A549 (cell line): ENCODE data around the gene LRFN2. TPM values are rescaled to one million over a fixed set of nuclear protein-coding genes. Genes with fewer than 3 reads are reported as not detected.

Experiments
- ATAC-seq, 2 experiments: fragments of 200-7000 bp in 1 of 2; fragments of >200 bp in 1 of 2; cut with Nextera tagmentation in 1 of 2; cut with Tn5 transposase in 1 of 2; 3 replicates each; pipeline versions ENCODE4 v1.8.0 to v1.9.1; 2018 to 2020; ENCODE audit warnings: mild to moderate bottlenecking in 1 of 2, moderate library complexity in 1 of 2
- CTCF ChIA-PET: fragments of 300-600 bp; sonication (Branson Sonifier 250); formaldehyde crosslinking; extraction: SDS; loops from one replicate; lab custom pipeline; 2021; ENCODE audit warnings: antibody characterized with exemption, inconsistent platforms; lab: Yijun Ruan, JAX
- POLR2A ChIA-PET: fragments of 350-600 bp; formaldehyde crosslinking; extraction: SDS; loops from one replicate; lab custom pipeline; 2021; ENCODE audit warnings: antibody characterized with exemption, inconsistent platforms; lab: Yijun Ruan, JAX
- DNase-seq, 2 experiments: peaks; one replicate each; pipeline versions ENCODE4 v3.0.0 to v3.0.0-alpha.2; 2011 to 2016; ENCODE audit warnings: low read depth in 1 of 2, low spot score in 1 of 2
- FAIRE-seq: peaks from 2 replicates; lab custom pipeline; 2011; peaks lifted over from hg19 to GRCh38; lab: Jason Lieb, UNC
- H3K27ac ChIP-seq, 2 experiments: fragments of >200 bp; sonication (Bioruptor Twin); formaldehyde crosslinking; 3 replicates each; pipeline ENCODE4 v1.5.1; 2016 to 2017
- H3K4me1 ChIP-seq: fragments of >200 bp; sonication (Bioruptor Twin); formaldehyde crosslinking; 3 replicates; pipeline ENCODE4 v1.6.1; 2016
- H3K4me2 ChIP-seq: fragments of >200 bp; sonication (Bioruptor Twin); formaldehyde crosslinking; 3 replicates; pipeline ENCODE4 v1.6.1; 2016
- H3K4me3 ChIP-seq: fragments of >200 bp; sonication (Bioruptor Twin); formaldehyde crosslinking; 3 replicates; pipeline ENCODE4 v1.5.1; 2016
- H3K9me3 ChIP-seq: fragments of >200 bp; sonication (Bioruptor Twin); formaldehyde crosslinking; 3 replicates; pipeline ENCODE4 v1.6.1; 2016
- BHLHE40 ChIP-seq: IDR thresholded peaks from 2 replicates; pipeline ENCODE4 v1.6.1; 2012; ENCODE audit warnings: low read depth, low read length, inconsistent platforms
- CBX8 ChIP-seq: fragments of 200-600 bp; sonication (generic); IDR thresholded peaks from 2 replicates; pipeline ENCODE4 v1.6.1; 2016
- CEBPB ChIP-seq, 2 experiments: fragments of >200 bp in 1 of 2; sonication (Bioruptor Twin) in 1 of 2; formaldehyde crosslinking in 1 of 2; IDR thresholded peaks; 2 replicates each; pipeline ENCODE4 v1.6.1; 2012 to 2016
- CHD2 ChIP-seq: fragments of 150-350 bp; IDR thresholded peaks from 2 replicates; pipeline ENCODE4 v1.6.1; 2014; ENCODE audit warnings: low read length; ENCODE audit not compliant: partially characterized antibody
- CTCF ChIP-seq: fragments of >200 bp; sonication (Bioruptor Twin); formaldehyde crosslinking; IDR thresholded peaks from 3 replicates; pipeline ENCODE4 v1.5.1; 2016
- EHMT2 ChIP-seq: fragments of 200-600 bp; sonication (generic); IDR thresholded peaks from 2 replicates; pipeline ENCODE4 v1.6.1; 2016; ENCODE audit warnings: antibody characterized with exemption, low read depth, mild to moderate bottlenecking, moderate library complexity
- ELK1 ChIP-seq: fragments of 150-350 bp; IDR thresholded peaks from 2 replicates; pipeline ENCODE4 v1.6.1; 2014; ENCODE audit warnings: low read depth, mild to moderate bottlenecking, low read length
- FOSB ChIP-seq: fragments of 250-450 bp; sonication (Bioruptor Pico); IDR thresholded peaks from 2 replicates; pipeline ENCODE4 v1.5.0; 2020; ENCODE audit warnings: mild to moderate bottlenecking, moderate library complexity
- FOSL2 ChIP-seq, 2 experiments: fragments of 450-650 bp in 1 of 2; fragments of >200 bp in 1 of 2; sonication (Bioruptor Twin) in 1 of 2; formaldehyde crosslinking; IDR thresholded peaks; 2 replicates each; pipeline versions ENCODE4 v1.5.0 to v1.6.1; 2016 to 2020; ENCODE audit warnings: mild to moderate bottlenecking in 1 of 2, moderate library complexity in 1 of 2
- FOXS1 ChIP-seq: fragments of 250-450 bp; sonication (Bioruptor Pico); IDR thresholded peaks from 2 replicates; pipeline ENCODE4 v1.5.0; 2020; ENCODE audit warnings: mild to moderate bottlenecking, moderate library complexity
- HEYL ChIP-seq: fragments of 250-450 bp; sonication (Bioruptor Pico); IDR thresholded peaks from 2 replicates; pipeline ENCODE4 v1.8.0; 2021; ENCODE audit warnings: mild to moderate bottlenecking, moderate library complexity
- HMGXB4 ChIP-seq: fragments of 250-450 bp; sonication (Bioruptor Pico); IDR thresholded peaks from 2 replicates; pipeline ENCODE4 v1.5.0; 2021; ENCODE audit warnings: mild to moderate bottlenecking, moderate library complexity, borderline replicate concordance
- KDM5A ChIP-seq: fragments of 200-600 bp; sonication (generic); IDR thresholded peaks from 2 replicates; pipeline ENCODE4 v1.6.1; 2016; ENCODE audit warnings: antibody characterized with exemption, mild to moderate bottlenecking
- MAFK ChIP-seq: fragments of 450-650 bp; IDR thresholded peaks from 2 replicates; pipeline ENCODE4 v1.6.1; 2014; ENCODE audit not compliant: partially characterized antibody
- NPAS2 ChIP-seq: fragments of 250-450 bp; sonication (Bioruptor Pico); IDR thresholded peaks from 2 replicates; pipeline ENCODE4 v1.8.0; 2022; ENCODE audit warnings: mild to moderate bottlenecking, moderate library complexity, borderline replicate concordance
- NR3C1 ChIP-seq: fragments of >200 bp; sonication (Bioruptor Twin); formaldehyde crosslinking; IDR thresholded peaks from 3 replicates; pipeline ENCODE4 v1.6.1; 2017
- REST ChIP-seq: fragments of 200-600 bp; sonication (generic); IDR thresholded peaks from 2 replicates; pipeline ENCODE4 v1.6.1; 2016; ENCODE audit warnings: antibody characterized with exemption, mild to moderate bottlenecking, moderate library complexity
- RNF2 ChIP-seq: fragments of 200-600 bp; sonication (generic); IDR thresholded peaks from 2 replicates; pipeline ENCODE4 v1.6.1; 2016; ENCODE audit warnings: low read depth, mild to moderate bottlenecking, antibody characterized with exemption, moderate library complexity, borderline replicate concordance
- SREBF2 ChIP-seq: fragments of 450-650 bp; IDR thresholded peaks from 2 replicates; pipeline ENCODE4 v1.6.1; 2014; ENCODE audit warnings: mild to moderate bottlenecking, moderate library complexity
- TFCP2L1 ChIP-seq: fragments of 250-450 bp; sonication (Bioruptor Pico); IDR thresholded peaks from 2 replicates; pipeline ENCODE4 v1.5.0; 2021; ENCODE audit warnings: mild to moderate bottlenecking
- ZC3H11A ChIP-seq: fragments of 450-650 bp; IDR thresholded peaks from 2 replicates; pipeline ENCODE4 v1.6.1; 2014; ENCODE audit warnings: antibody characterized with exemption, mild to moderate bottlenecking
- WGBS: methylation state at CpG from one replicate; pipeline ENCODE4 v1.1.6; 2017; ENCODE audit errors: missing lambda C conversion rate; 5-methylcytosine and 5-hydroxymethylcytosine counted together
- polyA plus RNA-seq, 4 experiments: library from polyadenylated mRNA; depleted of rRNA in 3 of 4; stranded (reverse); fragments of >200 nt; fragmentation: RNase III in 1 of 4; extraction: RNeasy Plus Mini Kit Qiagen cat#74134 plus additional on column Dnase treatment in 1 of 4; gene quantifications; 2 replicates in 3 of 4; 3 replicates in 1 of 4; pipeline ENCODE4 v1.2.3, GENCODE V29; 2011 to 2017

Gene LRFN2
- polyA plus RNA-seq, 2 of the 4 experiments (the other 2 are of a cell fraction): not detected

- no peak overlapping the region for H3K4me3 ChIP-seq
- no peaks in the 10 kb centered on the region for H3K4me1 ChIP-seq
- no peak overlapping the region for H3K27ac ChIP-seq
- H3K9me3 ChIP-seq: no peaks in the 10 kb centered on the region
- POLR2A ChIA-PET: no interaction called here
- no peak for FAIRE-seq
- H3K4me2 ChIP-seq: no peak overlapping the region
- WGBS: 80% methylated on average over 3 of the region's 3 CpGs
- TF ChIP-seq NR3C1 (no peak), RNF2 (no peak), FOXS1 (CRISPR knock-in tag) (no peak), HEYL (CRISPR knock-in tag) (no peak), REST (no peak), NPAS2 (CRISPR knock-in tag) (no peak), EHMT2 (no peak), CBX8 (no peak), ZC3H11A (no peak), CTCF (no peak), FOSB (CRISPR knock-in tag) (no peak), TFCP2L1 (CRISPR knock-in tag) (no peak), SREBF2 (no peak), KDM5A (no peak), CHD2 (no peak), MAFK (no peak)
- TF ChIP-seq, all 56 proteins: peak for 0
- ATAC-seq (no peak), DNase-seq (no peak)
- CTCF ChIA-PET: no interaction called here
These were observed 144.6 kb downstream of the LRFN2 start for GRCh38 chr6:40442591-40442990.

GRCh38 chr6:40441150-40441549, 146.0 kb downstream of the LRFN2 start:
- Histone ChIP-seq H3K4me1 (no peaks in the 10 kb centered on the region), H3K4me3 (no peak overlapping the region), H3K4me2 (no peak overlapping the region), H3K27ac (no peak overlapping the region), H3K9me3 (no peaks in the 10 kb centered on the region)
- ATAC-seq: no peak
- TF ChIP-seq RNF2 (no peak), ELK1 (no peak), CBX8 (no peak), BHLHE40 (no peak), CEBPB (IDR thresholded peaks at IDR 0.05) (no peak), FOSL2 (IDR thresholded peaks at IDR 0.05) (no peak), FOSL2 (CRISPR knock-in tag; IDR thresholded peaks at IDR 0.05) (no peak), ZC3H11A (no peak), NPAS2 (CRISPR knock-in tag) (no peak), EHMT2 (no peak), HMGXB4 (no peak)
- CTCF ChIA-PET: no interaction called here
- FAIRE-seq: no peak
- POLR2A ChIA-PET: no interaction called here
- 71% methylated on average over 12 of the region's 12 CpGs for WGBS
- DNase-seq: no peak
